OCI-LY7 (cell line): ENCODE data around the gene SMIM35. TPM values are rescaled to one million over a fixed set of nuclear protein-coding genes. Genes with fewer than 3 reads are reported as not detected.

Experiments
- BruUV-seq: library from RNA; stranded (reverse); fragments of 400-500 nt; replicated peaks from 2 replicates; lab custom pipeline; 2021; lab: Mats Ljungman, UMichigan
- CTCF ChIA-PET: fragments of 300-600 bp; sonication (Branson Sonifier 250); formaldehyde crosslinking; loops from one replicate; lab custom pipeline; 2022; ENCODE audit warnings: antibody characterized with exemption; ENCODE audit not compliant: unreplicated experiment; lab: Charles Lee
- POLR2A ChIA-PET: fragments of 300-600 bp; sonication (Branson Sonifier 250); formaldehyde crosslinking; loops from one replicate; lab custom pipeline; 2022; ENCODE audit warnings: antibody characterized with exemption; lab: Charles Lee
- DNase-seq: peaks from one replicate; pipeline ENCODE4 v3.0.0-alpha.2; 2015; ENCODE audit warnings: low spot score
- H2AFZ ChIP-seq: fragments of 200-600 bp; sonication (generic), shearing (Covaris generic); 2 replicates; pipeline ENCODE4 v1.6.1; 2014; ENCODE audit warnings: mild to moderate bottlenecking, antibody characterized with exemption, low read length, moderate library complexity
- H3K27ac ChIP-seq: fragments of 200-600 bp; sonication (generic); 2 replicates; pipeline ENCODE4 v1.5.1; 2014; ENCODE audit warnings: mixed run types, low read depth, mild to moderate bottlenecking, moderate library complexity, low read length, inconsistent platforms; ENCODE audit not compliant: poor library complexity, severe bottlenecking
- H3K36me3 ChIP-seq: fragments of 200-600 bp; sonication (generic); 2 replicates; pipeline ENCODE4 v1.6.1; 2014; ENCODE audit warnings: mild to moderate bottlenecking, antibody characterized with exemption, low read length, moderate library complexity, mixed read lengths; ENCODE audit not compliant: insufficient read depth
- H3K4me1 ChIP-seq: fragments of 200-600 bp; sonication (generic); 2 replicates; pipeline ENCODE4 v1.5.1; 2014; ENCODE audit warnings: mild to moderate bottlenecking, low read length; ENCODE audit not compliant: insufficient read depth, poor library complexity, severe bottlenecking
- H3K4me2 ChIP-seq: fragments of 200-600 bp; sonication (generic); 2 replicates; pipeline ENCODE4 v1.6.1; 2014; ENCODE audit warnings: mild to moderate bottlenecking, low read length
- H3K4me3 ChIP-seq: fragments of 200-600 bp; sonication (generic); 2 replicates; pipeline ENCODE4 v1.5.1; 2014; ENCODE audit warnings: mild to moderate bottlenecking, low read depth, low read length; ENCODE audit not compliant: poor library complexity, severe bottlenecking
- H3K79me2 ChIP-seq: fragments of 200-600 bp; sonication (generic); 2 replicates; pipeline ENCODE4 v1.6.1; 2016; ENCODE audit warnings: low read depth, mild to moderate bottlenecking, low read length, moderate library complexity, mixed read lengths; ENCODE audit not compliant: insufficient read depth
- H3K9me2 ChIP-seq: fragments of 200-600 bp; sonication (generic); 2 replicates; pipeline ENCODE4 v1.6.1; 2016; ENCODE audit warnings: mild to moderate bottlenecking, low read length, mixed read lengths; ENCODE audit not compliant: insufficient read depth
- H3K9me3 ChIP-seq: fragments of 200-600 bp; sonication (generic); 2 replicates; pipeline ENCODE4 v1.6.1; 2014; ENCODE audit warnings: mild to moderate bottlenecking, mixed run types, low read length, mixed read lengths
- H4K20me1 ChIP-seq: fragments of 200-600 bp; sonication (generic); 2 replicates; pipeline ENCODE4 v1.6.1; 2014; ENCODE audit warnings: mild to moderate bottlenecking, antibody characterized with exemption, low read length, moderate library complexity, mixed read lengths; ENCODE audit not compliant: insufficient read depth
- CTCF ChIP-seq: fragments of 200-600 bp; sonication (generic); conservative IDR thresholded peaks from 2 replicates; pipeline ENCODE4 v1.5.1; 2014; ENCODE audit warnings: mild to moderate bottlenecking, antibody characterized with exemption, low read length, moderate library complexity, mixed read lengths
- EZH2phosphoT487 ChIP-seq: fragments of 200-600 bp; sonication (generic); IDR thresholded peaks from 2 replicates; pipeline ENCODE4 v1.6.1; 2018; ENCODE audit warnings: low read depth, borderline replicate concordance, mild to moderate bottlenecking, mixed run types, antibody characterized with exemption, low read length, moderate library complexity, mixed read lengths
- intact Hi-C: fragments of 100-400 bp; cut with micrococcal nuclease; formaldehyde crosslinking; loops from one replicate; pipeline ENCODE4 v1.10.0; 2022; ENCODE audit not compliant: unreplicated experiment
- total RNA-seq, 2 experiments: library from RNA; depleted of rRNA in 1 of 2; stranded (reverse); fragments of >200 nt in 1 of 2; shearing (Covaris generic) in 1 of 2; gene quantifications; 2 replicates each; pipeline ENCODE4 v1.2.3, GENCODE V29; 2014 to 2022

The SMIM35 gene
- total RNA-seq, 2 experiments from 2014 or later = 0.06 to 0.67 TPM

- intact Hi-C loops = loop anchor here (10.0 kb wide), 1 partner anchor 1609 kb away; no protein-coding TSS in a partner anchor
- H3K4me1 ChIP-seq = peaks cover 4% of the 10 kb centered on the region
- BruUV-seq = no TSS peak
- H2AFZ ChIP-seq = no peak overlapping the region
- POLR2A ChIA-PET = interaction anchor here (0.5 to 0.9 kb wide), 4 partner anchors 21 to 173 kb away, joined by 3 to 4 read pairs (median 4); no protein-coding TSS in a partner anchor
- no peaks in the 10 kb centered on the region for H3K79me2 ChIP-seq
- CTCF ChIA-PET = no interaction called here
- no peaks in the 10 kb centered on the region for H3K9me3 ChIP-seq
- DNase-seq = no peak
- no peak overlapping the region for H3K4me3 ChIP-seq
- no peaks in the 10 kb centered on the region for H3K9me2 ChIP-seq
- no peak overlapping the region for H3K27ac ChIP-seq
- TF ChIP-seq EZH2phosphoT487 (no peak), CTCF (no peak)
- H3K4me2 ChIP-seq = no peak overlapping the region
- H3K36me3 ChIP-seq = no peaks in the 10 kb centered on the region
- H4K20me1 ChIP-seq = no peaks in the 10 kb centered on the region
These were observed 12.6 kb downstream of the SMIM35 start for GRCh38 chr11:118074091-118074685.

GRCh38 chr11:118073554-118073953 is 13.2 kb downstream of the SMIM35 start:
- BruUV-seq = no TSS peak
- TF ChIP-seq EZH2phosphoT487 (no peak), CTCF (no peak)

GRCh38 chr11:118071416-118072030 is 15.2 kb downstream of the SMIM35 start:
- DNase-seq = no peak
- Histone ChIP-seq H3K27ac (no peak overlapping the region), H2AFZ (no peak overlapping the region), H3K9me2 (no peaks in the 10 kb centered on the region), H3K4me2 (no peak overlapping the region), H3K4me3 (no peak overlapping the region), H3K9me3 (no peaks in the 10 kb centered on the region), H4K20me1 (no peaks in the 10 kb centered on the region), H3K4me1 (peaks cover 1% of the 10 kb centered on the region), H3K79me2 (no peaks in the 10 kb centered on the region), H3K36me3 (no peaks in the 10 kb centered on the region)
- CTCF ChIA-PET = no interaction called here
- intact Hi-C loops = loop anchor here (10.0 kb wide), 1 partner anchor 1607 kb away; no protein-coding TSS in a partner anchor
- POLR2A ChIA-PET = no interaction called here
- BruUV-seq = no TSS peak
- TF ChIP-seq CTCF (no peak), EZH2phosphoT487 (no peak)

More at GRCh38 chr11:118073554-118073953, 13.2 kb downstream of the SMIM35 start:
- Histone ChIP-seq H3K79me2 (no peaks in the 10 kb centered on the region), H3K36me3 (no peaks in the 10 kb centered on the region), H3K9me3 (no peaks in the 10 kb centered on the region), H3K27ac (no peak overlapping the region), H2AFZ (no peak overlapping the region), H3K4me1 (peaks cover 4% of the 10 kb centered on the region), H3K9me2 (no peaks in the 10 kb centered on the region), H4K20me1 (no peaks in the 10 kb centered on the region), H3K4me3 (no peak overlapping the region), H3K4me2 (no peak overlapping the region)
- ChIA-PET CTCF (no interaction called here), POLR2A (interaction anchor here (0.7 to 0.9 kb wide), 2 partner anchors 34 to 269 kb away, joined by 3 to 4 read pairs; partner anchors contain the start of gene CD3D)
- intact Hi-C loops = loop anchor here (10.0 kb wide), 1 partner anchor 1609 kb away; no protein-coding TSS in a partner anchor
- DNase-seq = no peak
